Measurements from ENCODE around the gene CACNA1H.

The CACNA1H gene

DNA sequence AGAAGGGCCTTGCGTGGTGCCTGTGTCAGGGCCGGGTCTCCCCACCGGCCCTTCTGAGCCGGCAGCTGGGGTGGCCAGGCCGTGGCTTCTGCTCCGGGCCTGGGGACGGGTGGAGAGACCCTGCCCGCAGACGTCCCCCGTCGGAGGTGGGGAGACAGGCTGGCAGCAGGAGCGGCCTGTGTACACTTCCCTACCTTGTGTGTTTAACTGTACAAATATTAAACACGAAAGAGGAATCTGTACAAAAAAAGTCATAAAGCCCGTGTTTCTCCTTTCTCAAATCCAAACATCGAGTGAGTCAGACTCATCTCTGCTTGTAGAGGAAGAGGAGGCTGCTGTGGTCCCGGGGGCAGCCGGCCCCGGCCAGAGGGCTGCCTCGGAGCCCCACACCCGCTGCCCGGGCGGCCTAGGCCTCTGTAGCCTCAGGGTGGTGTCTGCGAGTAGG, 2.0 kb downstream of the CACNA1H start:
- Mint-ChIP-seq H3K9me3 (peaks cover 0 to 1% of the 10 kb centered on the region in 2 donors), H3K4me3 (no peak overlapping the region), H3K27ac (no peak overlapping the region), H3K36me3 (no peaks in the 10 kb centered on the region), H3K27me3 (peaks cover 23 to 51% of the 10 kb centered on the region in 2 donors), H3K4me1 (peaks cover 0 to 4% of the 10 kb centered on the region in 2 donors)
- ATAC-seq (replicated peaks) (no peak), DNase-seq (no peak)

DNA sequence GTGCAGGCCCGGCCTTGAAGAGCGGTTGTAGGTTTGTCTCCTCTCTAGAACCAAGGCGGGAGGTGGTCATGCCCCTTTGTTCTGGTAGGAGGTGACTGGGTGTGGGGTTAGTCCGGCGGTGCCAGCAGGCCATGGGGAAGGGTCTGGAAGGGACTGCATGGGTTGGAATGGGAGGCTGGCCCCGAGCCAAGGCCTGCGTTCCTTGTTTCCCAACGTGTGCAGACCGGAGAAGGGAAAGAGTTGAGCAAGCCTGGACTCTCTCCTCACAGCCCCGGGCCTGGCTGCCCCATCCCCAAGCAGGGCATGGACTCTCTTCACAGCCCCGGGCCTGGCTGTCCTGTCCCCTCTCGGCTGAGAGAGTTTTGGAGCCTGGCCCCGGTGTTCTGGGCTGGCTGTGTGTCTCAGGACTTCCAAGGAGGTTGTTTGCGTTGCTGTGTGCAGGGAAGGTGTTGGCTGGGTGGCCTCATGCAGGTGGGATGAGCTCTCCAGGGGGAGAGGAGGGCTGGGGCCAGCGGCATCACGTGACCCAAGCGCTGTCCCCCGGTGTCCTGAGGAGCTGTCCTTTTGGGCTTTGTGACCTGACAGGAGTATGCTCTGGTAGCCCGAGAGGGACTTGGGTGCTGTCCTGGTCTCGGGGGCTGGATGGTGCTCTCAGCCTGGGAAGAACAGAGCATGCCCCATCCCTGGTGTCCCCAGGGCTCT, 2.6 kb downstream of the CACNA1H start:
- H3K27ac Mint-ChIP-seq: no peak overlapping the region
- no peaks in the 10 kb centered on the region for H3K36me3 Mint-ChIP-seq
- no peak overlapping the region for H3K4me3 Mint-ChIP-seq
- H3K9me3 Mint-ChIP-seq: peaks cover 0 to 1% of the 10 kb centered on the region in 2 donors
- H3K27me3 Mint-ChIP-seq: peaks cover 24 to 55% of the 10 kb centered on the region in 2 donors
- DNase-seq (no peak), ATAC-seq (replicated peaks) (no peak)
- peaks cover 0 to 4% of the 10 kb centered on the region in 2 donors for H3K4me1 Mint-ChIP-seq

DNA sequence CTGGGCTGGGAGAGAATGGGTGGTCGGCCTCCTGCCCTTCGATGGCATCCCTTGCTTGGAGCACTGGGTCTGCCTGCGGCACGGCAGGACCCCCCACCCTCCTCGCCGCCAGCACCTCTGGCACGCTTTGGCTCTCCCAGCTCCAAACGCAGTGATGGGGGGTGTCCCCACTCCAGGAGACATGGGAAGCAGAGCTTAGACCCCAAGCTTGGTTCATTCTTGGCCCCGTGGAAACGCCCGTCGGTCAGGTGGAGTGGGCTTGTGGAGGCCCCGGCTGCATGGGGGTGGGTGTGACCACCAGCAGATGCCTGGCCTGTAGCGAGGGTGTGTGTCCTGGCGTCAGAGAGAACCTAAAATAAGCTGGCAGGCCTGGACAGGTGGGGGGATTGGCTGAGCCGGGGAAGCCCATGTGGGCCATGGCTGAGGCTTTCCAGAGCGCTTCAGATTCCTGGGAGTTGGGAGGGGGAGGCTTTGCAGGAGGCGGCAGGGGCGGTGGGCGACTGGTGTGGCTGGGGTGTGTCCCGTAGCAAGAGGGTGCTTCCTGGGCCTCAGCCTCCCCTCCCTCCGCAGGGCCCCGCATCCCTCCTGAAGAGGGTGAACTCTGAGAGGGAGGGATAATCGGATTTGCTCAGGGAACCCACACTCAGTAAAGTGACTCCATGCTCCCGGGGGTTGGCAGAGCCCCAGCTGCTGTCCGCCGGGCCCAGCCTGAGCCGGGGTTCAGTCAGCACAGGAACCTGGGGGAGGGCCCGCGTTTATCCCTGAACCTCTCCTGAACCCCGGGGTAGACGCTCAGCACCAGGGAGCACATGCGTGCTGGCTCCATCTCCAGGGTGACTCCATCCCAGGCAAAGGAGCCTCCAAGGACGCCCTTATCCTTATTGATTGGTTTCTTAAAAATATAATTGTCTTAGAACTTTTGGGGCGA, 3.4 kb downstream of the CACNA1H start:
- no peaks in the 10 kb centered on the region for H3K36me3 Mint-ChIP-seq
- no peak overlapping the region for H3K27ac Mint-ChIP-seq
- H3K27me3 Mint-ChIP-seq: peaks cover 24 to 51% of the 10 kb centered on the region in 2 donors
- H3K4me1 Mint-ChIP-seq: peaks cover 0 to 4% of the 10 kb centered on the region in 2 donors
- no peak for ATAC-seq (replicated peaks)
- H3K4me3 Mint-ChIP-seq: no peak overlapping the region
- H3K9me3 Mint-ChIP-seq: no peaks in the 10 kb centered on the region
- no peak for DNase-seq

- ATAC-seq (replicated peaks): no peak
- peaks cover 0 to 4% of the 10 kb centered on the region in 2 donors for H3K4me1 Mint-ChIP-seq
- H3K36me3 Mint-ChIP-seq: no peaks in the 10 kb centered on the region
- no peak for DNase-seq
- no peak overlapping the region for H3K27ac Mint-ChIP-seq
- H3K9me3 Mint-ChIP-seq: no peaks in the 10 kb centered on the region
- peaks cover 25 to 46% of the 10 kb centered on the region in 2 donors for H3K27me3 Mint-ChIP-seq
- no peak overlapping the region for H3K4me3 Mint-ChIP-seq
Measured at GRCh38 chr16:1156983-1157638, 4.2 kb downstream of the CACNA1H start.

DNA sequence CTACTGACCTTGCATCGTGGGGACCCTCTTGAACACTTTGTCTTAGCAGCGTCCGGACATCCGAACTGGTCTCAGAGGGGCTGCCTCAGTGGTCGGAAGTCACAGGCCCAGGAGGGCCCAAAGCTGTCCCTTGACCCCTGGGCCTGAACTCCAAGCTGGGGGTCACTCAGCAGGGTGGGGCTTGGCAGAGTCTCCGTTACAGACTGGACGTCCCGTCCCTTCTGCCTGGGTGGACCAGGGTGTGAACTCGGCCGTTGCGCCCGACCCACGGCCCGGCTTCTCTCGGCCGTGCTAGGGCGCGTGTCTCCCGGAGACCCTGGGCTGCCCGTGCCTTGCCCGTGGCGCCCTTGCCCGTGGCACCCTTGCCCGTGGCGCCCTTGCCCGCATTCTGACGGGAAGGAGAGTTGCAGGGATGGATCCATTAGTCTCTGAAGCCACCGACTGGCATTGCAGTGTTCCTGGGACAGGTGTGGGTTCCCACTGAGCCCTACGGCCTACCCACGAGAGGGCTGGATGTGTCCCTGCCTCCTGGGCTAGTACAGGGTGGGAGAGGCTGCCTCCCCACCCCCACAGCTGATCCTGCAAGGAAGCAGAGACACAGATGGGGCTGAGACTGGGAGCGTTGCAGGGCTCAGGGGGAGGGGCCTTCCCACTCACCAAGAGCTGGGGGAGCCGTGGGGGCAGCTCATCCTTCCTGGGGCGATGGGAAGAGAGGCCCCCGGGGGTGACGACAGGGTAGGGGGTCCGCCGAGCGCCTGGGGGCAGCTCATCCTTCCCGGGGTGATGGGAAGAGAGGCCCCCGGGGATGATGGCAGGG, 4.9 kb downstream of the CACNA1H start:
- Mint-ChIP-seq H3K4me3 (no peak overlapping the region), H3K9me3 (no peaks in the 10 kb centered on the region), H3K36me3 (no peaks in the 10 kb centered on the region), H3K27me3 (peaks cover 30 to 51% of the 10 kb centered on the region in 2 donors), H3K27ac (no peak overlapping the region), H3K4me1 (peaks cover 0 to 4% of the 10 kb centered on the region in 2 donors)
- ATAC-seq (replicated peaks): no peak
- DNase-seq: no peak

DNA sequence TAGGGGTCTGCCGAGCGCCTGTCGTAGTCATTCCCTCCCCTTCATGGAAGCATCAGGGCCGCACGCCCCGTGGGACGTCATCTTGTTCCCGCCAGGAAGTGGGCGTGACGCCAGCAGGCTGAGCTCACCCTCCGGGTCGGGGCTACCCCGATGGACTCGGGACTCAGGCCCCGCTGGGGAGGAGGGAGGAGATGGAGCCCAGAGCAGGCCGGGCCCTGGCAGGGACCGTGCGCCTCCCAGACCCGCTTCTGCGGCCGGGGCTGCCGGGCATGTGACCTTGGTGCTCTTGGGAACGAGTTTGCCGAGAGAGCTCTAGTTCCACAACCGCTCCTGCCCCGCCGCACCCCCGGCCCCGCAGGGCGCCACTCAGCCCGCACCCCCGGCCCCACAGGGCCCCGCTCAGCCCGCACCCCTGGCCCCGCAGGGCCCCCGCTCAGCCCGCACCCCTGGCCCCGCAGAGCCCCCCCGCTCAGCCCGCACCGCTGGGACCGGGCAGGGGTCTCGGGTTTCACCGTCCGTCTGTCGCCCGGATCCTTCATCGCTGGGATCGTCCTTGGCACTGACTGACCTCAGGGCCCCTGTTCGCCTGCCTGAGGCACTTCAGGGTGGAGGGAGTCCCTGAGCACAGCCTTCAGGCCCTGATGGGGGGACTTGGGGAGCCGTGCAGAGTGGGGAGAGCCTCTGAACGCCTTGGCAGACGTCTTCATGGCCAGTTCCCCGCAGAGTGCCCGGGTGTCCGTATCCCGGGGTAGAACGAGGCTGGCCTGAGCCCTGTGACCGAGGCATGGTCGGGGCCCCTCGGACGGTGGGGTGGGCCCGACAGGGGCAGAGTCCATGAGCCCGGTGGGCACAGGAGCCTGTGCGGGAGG, 5.8 kb downstream of the CACNA1H start:
- Mint-ChIP-seq H3K36me3 (no peaks in the 10 kb centered on the region), H3K9me3 (no peaks in the 10 kb centered on the region), H3K4me3 (no peak overlapping the region), H3K27me3 (peaks cover 30 to 51% of the 10 kb centered on the region in 2 donors), H3K27ac (no peak overlapping the region), H3K4me1 (peaks cover 0 to 4% of the 10 kb centered on the region in 2 donors)
- DNase-seq (no peak), ATAC-seq (replicated peaks) (no peak)

- H3K27me3 Mint-ChIP-seq: peaks cover 28 to 50% of the 10 kb centered on the region in 2 donors
- H3K36me3 Mint-ChIP-seq: no peaks in the 10 kb centered on the region
- H3K9me3 Mint-ChIP-seq: no peaks in the 10 kb centered on the region
- H3K4me1 Mint-ChIP-seq: peaks cover 0 to 3% of the 10 kb centered on the region in 2 donors
- ATAC-seq (replicated peaks) (no peak), DNase-seq (no peak)
- H3K4me3 Mint-ChIP-seq: no peak overlapping the region
- H3K27ac Mint-ChIP-seq: no peak overlapping the region
Measured at GRCh38 chr16:1159325-1159972, 6.5 kb downstream of the CACNA1H start.

DNA sequence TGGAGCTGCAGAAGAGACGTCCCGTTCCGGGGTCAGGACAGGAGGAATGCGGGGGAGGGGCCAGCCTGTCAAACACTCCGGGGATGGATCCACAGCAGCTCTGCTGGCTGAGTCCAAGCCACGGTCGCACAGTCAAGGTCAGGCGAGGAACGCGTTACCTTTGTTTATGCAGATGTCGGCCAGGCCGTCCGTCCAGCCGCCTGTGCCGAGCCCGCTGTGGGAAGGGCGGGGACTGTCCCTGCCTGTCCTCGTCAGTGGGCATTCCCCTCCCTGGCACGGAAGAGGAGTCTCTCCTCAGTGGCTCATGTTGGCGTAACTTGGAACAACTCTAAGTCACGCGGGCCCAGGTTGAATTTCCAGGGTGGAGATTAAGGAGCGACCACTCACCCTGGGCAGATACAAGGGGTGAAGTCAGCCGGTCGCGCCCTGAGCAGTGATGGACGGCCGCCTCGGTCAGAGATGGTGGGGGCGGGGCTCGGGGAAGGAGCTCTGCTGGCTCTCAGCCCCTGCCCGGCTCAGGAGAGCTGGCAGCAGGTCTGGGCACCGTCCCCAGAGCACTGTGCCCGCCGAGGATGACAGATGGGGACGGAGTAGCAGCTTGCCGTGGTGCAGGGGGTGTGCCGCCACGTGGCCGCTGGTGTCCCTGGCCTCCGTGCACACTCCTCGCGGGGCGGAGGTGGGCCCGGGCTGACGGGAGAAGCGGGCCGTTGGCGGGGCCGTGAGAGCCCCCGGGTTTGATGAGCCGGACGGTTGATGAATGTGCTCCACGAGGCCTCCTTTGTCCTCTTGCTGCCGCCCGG, 7.3 kb downstream of the CACNA1H start:
- no peak overlapping the region for H3K27ac Mint-ChIP-seq
- ATAC-seq (replicated peaks) (no peak), DNase-seq (no peak)
- no peaks in the 10 kb centered on the region for H3K9me3 Mint-ChIP-seq
- no peaks in the 10 kb centered on the region for H3K36me3 Mint-ChIP-seq
- H3K4me3 Mint-ChIP-seq: no peak overlapping the region
- peaks cover 25 to 53% of the 10 kb centered on the region in 2 donors for H3K27me3 Mint-ChIP-seq
- H3K4me1 Mint-ChIP-seq: peaks cover 0 to 2% of the 10 kb centered on the region in 2 donors

- H3K36me3 Mint-ChIP-seq: no peaks in the 10 kb centered on the region
- H3K9me3 Mint-ChIP-seq: no peaks in the 10 kb centered on the region
- peaks cover 18 to 46% of the 10 kb centered on the region in 2 donors for H3K27me3 Mint-ChIP-seq
- no peak for ATAC-seq (replicated peaks)
- H3K4me1 Mint-ChIP-seq: no peaks in the 10 kb centered on the region
- H3K27ac Mint-ChIP-seq: no peak overlapping the region
- no peak for DNase-seq
- no peak overlapping the region for H3K4me3 Mint-ChIP-seq
Measured at GRCh38 chr16:1160773-1161348, 8.0 kb downstream of the CACNA1H start.

- H3K4me3 Mint-ChIP-seq: no peak overlapping the region
Measured at GRCh38 chr16:1162701-1163566, 10.0 kb downstream of the CACNA1H start.

DNA sequence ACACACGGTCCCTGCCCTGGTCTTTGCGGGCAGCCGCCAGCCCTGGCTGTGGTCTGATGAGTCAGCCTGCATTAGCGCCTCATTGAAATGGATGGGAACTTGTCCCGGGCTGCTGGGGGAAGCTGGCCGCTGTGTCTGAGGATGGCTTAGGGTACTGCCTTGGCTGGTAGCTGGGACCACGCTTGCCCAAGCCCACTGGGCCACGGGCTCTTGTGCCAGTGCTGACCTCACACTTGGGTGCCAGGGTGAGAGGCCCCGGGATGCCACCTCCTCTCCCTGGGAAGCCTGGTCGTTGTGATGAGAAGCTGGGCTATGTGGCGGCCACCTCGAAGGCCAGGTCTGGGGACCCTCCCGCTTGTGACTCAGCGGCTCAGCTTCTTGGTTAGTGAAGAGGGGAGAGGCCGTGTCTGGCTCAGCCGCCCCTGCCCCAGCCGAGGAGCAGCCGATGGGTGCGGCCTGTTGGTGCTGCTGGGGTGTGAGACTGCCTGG, 10.7 kb downstream of the CACNA1H start:
- Mint-ChIP-seq H3K4me1 (no peaks in the 10 kb centered on the region), H3K27me3 (peaks cover 17 to 33% of the 10 kb centered on the region in 2 donors), H3K27ac (no peak overlapping the region), H3K36me3 (no peaks in the 10 kb centered on the region), H3K4me3 (no peak overlapping the region), H3K9me3 (no peaks in the 10 kb centered on the region)
- no peak for ATAC-seq (replicated peaks)
- DNase-seq: no peak

More at GRCh38 chr16:1162701-1163566, 10.0 kb downstream of the CACNA1H start:
- no peaks in the 10 kb centered on the region for H3K9me3 Mint-ChIP-seq
- no peaks in the 10 kb centered on the region for H3K36me3 Mint-ChIP-seq
- peaks cover 17 to 36% of the 10 kb centered on the region in 2 donors for H3K27me3 Mint-ChIP-seq
- no peak for ATAC-seq (replicated peaks)
- H3K27ac Mint-ChIP-seq: no peak overlapping the region
- no peak for DNase-seq
- no peaks in the 10 kb centered on the region for H3K4me1 Mint-ChIP-seq

Data from stimulated activated naive B cell treated with anti-CD40 and anti-IgM and Interleukin-4, amounts not matched to agents 10 μg/mL and 1 μg/mL and 100 μg/mL, for 72 hours (primary cell).